Endothelial cell of hepatic sinusoid (primary cell): ENCODE measurements around the gene NINJ2.
"Not testable (repeated sequence)": the region's sequence is repeated elsewhere in the genome, so short reads cannot be mapped to it uniquely, and the experiment has no call there.

ENCODE experiments used
- in situ Hi-C: cut with HindIII; loops from 2 replicates; pipeline ENCODE4 v1.10.0; 2017; ENCODE audit warnings: low sequenced_read_pairs

NINJ2 gene

GRCh38 chr12:643475-644302, 19.6 kb downstream of the NINJ2 start:
- in situ Hi-C loops, result no loop called here

DNA sequence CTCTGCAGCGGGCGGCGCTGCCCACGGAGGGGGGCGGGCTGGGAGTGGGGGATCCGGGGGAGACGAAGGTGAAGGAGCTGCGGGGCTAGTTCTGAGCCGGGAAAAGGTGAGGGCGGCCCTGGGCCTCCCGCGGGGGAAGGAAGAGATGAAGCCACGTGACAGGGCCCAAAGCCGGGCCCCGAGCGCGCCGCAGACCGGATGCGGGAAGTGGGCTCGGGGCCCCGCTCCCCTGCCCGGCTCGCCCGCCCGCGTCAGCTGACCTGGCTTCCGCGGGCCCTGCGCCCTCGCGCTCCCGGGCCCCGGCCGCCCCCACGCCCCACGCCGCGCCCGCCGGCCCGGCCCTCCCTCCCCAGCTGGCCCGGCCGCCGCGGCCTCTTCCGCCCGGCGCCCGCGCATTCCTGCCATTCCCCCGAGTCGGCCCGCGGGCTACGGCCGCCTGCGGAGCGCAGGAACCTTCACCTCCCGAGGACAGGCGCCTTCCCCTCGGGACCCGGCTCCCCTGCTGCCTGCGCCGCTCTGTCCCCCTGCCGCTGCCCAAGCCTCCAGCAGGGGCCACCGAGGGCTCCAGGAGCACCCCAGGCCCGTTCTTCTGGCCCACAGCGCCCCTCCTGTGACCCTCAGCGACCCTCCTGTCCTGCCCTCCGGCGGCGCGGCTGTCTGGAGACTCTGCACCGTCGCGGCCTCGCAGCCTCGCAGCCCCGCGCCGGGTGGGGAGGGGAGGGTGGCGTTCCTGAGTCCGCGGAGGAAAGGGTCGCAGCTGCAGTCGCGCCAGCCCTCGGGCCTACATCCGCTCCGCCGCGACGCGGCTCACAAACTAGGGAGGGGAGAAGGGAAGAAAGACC, 20.4 kb downstream of the NINJ2 start:
- in situ Hi-C loops, result no loop called here

- in situ Hi-C loops, result not testable (repeated sequence)
Observed at GRCh38 chr12:641321-641720, 21.9 kb downstream of the NINJ2 start.

- in situ Hi-C loops, result no loop called here
Observed at GRCh38 chr12:640773-641172, 22.5 kb downstream of the NINJ2 start.

- in situ Hi-C loops, result no loop called here
Observed at GRCh38 chr12:639988-640387, 23.3 kb downstream of the NINJ2 start.

GRCh38 chr12:639566-639965, 23.7 kb downstream of the NINJ2 start:
- in situ Hi-C loops, result no loop called here

- in situ Hi-C loops, result no loop called here
Observed at GRCh38 chr12:638953-639557, 24.2 kb downstream of the NINJ2 start.

DNA sequence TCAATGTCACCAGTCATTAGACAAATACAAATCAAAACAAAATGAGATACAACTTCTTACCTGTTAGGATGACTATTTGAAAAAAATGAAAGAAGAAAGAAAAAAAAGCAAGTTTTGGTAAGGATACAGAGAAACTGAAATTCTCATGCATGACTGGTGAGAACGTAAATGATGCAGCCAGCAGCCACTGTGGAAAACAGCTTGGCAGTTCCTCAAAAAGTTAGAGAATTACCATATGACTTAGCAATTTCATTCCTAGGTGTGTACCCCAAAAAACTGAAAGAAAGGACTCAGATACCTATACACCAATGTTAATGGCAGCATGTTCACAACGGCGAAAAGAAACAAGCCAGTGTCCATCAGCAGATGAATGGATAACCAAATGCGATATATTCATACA, 26.6 kb downstream of the NINJ2 start:
- in situ Hi-C loops, result no loop called here

- in situ Hi-C loops, result no loop called here
Observed at GRCh38 chr12:633731-634130, 29.5 kb downstream of the NINJ2 start.

DNA sequence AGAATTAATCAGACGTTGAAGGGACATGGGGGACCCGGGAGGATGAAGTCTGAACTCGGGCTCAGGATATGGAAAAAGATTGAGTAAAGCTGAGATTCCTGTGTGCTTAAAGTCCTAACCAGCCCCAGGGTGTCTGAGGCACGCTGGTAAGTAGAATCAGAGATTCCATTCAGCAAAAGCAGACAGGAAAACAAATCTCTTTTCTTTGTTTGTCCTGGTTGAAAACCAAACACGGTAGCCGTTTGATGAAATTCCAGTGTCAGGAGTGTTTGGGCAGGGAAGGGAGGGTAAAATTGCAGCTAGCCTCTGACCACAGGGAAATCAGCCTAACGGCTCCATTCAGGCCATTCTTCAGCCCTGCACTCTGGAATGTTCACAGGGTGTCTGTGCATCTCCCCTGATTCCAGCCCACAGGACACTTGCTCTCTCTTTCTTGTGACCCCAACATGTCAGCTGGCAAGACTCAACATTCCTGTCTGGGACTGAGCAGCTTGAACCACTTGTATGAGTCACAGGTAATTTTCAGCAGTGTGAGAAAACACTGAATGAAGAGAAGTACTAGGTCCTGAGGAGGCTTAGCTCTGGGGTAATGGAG, 31.0 kb downstream of the NINJ2 start:
- in situ Hi-C loops, result no loop called here

DNA sequence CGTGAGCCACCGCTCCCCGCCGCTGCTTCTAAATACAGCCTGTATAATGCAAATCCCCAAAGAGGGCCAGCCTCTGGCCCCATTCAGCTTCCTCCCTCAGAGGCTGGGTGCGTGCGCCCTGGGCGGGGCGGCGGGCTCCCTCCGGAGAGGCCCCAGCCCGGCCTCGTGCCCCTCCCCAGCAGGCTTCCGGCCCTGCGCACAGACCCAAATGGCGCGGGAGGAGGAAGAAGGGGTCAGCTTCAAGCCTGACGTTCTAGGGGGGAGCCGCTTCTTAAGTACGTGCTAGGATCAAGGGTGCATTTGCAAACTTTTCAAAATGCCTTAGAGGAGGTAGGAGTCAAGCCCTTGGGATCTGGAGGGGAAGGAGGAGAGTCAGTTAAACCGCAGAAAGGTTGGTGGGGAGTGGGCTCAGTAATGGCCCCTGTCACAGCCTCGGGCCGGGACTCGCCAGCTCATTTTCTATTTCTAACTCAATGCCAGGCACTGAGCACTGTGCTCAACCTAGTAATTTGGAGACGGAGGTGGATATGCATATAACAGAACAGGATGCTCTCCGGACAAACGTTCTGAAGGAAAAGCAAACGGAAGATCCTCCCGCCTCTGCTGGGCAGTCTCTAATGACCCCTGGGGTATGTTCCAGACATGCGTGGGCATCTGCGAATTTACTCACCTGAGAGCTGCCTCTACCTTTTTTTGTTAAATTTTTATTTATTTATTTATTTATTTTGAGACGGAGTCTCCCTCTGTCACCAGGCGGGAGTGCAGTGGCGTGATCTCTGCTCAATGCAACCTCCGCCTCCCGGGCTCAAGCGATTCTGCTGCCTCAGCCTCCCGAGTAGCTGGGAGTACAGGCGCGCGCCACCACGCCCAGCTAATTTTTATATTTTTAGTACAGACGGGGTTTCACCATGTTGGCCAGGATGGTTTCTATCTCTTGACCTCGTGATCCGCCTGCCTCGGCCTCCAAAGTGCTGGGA, 32.3 kb downstream of the NINJ2 start:
- in situ Hi-C loops, result no loop called here

DNA sequence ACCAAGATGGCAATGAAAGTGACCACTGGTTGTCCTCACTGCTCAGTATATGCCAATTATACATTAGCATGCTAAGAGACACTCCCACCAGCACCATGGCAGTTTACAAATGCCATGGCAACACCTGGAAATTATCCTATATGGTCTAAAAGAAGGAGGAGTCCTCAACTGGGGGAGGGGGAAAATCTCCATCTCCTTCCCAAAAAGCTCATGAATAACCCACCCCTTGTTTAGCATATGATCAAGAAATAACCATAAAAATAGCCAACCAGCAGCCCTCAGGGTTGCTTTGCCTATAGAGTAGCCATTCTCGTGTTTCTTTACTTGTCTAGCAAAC, 34.5 kb downstream of the NINJ2 start:
- in situ Hi-C loops, result loop anchor here (5.0 kb wide), 1 partner anchor 49 kb away; no protein-coding TSS in a partner anchor

DNA sequence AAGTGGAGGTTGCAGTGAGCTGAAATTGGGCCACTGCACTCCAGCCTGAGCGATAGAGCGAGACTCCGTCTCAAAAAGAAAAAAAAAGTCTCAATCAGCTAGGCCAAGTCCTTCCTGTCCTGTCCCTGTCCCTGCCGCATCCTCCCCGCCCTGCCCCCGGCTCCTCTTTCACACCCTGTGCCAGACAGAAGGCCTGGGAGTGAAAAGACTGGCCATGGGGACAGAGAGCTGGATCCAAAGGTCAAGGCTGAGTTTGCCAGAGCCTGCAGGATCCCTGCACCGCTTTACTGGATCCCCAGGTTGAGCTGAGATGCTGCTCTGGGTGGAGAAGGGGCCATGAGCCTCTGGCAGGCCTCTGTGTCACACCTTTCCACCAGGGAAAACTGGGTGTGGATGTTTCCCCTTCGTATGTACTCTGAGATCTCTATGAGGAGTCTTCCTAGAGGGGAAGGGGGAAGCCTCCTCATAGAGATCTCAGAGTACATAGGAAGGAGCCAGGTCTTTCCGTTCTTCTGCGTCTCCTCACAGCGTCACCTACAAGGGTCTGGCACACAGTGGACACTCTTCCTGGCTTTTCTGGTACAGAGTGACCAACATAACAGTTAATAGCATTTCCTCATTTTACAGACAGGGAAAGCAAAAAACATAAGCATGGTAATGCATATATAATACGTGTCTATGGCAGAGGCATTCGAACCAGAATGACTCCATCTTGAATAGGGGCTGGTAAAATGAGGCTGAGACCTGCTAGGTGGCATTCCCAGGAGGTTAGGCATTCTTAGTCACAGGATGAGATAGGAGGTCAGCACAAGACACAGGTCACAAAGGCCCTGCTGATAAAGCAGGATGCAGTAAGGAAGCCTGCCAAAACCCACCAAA, 35.1 kb downstream of the NINJ2 start:
- in situ Hi-C loops, result loop anchor here (5.0 kb wide), 1 partner anchor 49 kb away; no protein-coding TSS in a partner anchor

DNA sequence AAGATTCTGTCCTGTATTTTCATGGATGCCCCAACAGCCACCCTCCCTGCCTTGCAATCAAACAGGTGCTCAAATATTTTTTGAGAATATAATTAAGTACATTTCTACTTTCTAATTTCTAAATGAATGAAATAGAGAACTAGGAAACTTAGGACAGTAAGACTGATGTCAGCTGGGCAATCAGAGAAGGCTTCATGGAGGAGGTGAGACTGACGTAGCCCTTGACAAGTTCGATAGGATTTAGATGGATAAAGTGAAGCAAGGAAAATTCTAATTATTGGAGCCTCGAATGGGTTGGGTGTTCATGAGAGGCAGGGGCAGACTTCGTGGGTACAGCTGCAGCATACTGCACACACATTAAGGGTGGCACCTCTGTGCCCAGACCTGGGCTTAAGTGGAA, 36.0 kb downstream of the NINJ2 start:
- in situ Hi-C loops, result loop anchor here (5.0 kb wide), 1 partner anchor 50 kb away; no protein-coding TSS in a partner anchor

DNA sequence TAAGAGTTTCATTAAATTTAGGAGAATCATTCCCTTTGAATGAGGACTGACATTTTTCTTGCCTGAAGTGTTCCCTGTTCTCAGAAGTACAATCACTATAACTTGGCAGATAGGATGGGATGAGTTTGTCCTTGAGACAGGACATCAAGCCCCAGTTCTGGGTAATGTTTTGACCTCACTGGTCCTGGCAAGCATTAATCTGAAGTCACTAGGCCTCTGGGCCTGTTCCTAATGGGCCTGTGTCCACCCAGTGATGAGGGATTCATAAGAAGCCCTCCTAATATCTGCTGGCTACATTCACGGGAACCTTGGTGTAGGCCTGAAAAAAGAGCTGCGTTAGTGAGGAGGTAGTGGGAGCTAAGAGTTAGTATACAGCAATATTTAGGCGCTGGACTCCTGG, 37.2 kb downstream of the NINJ2 start:
- in situ Hi-C loops, result loop anchor here (5.0 kb wide), 1 partner anchor 51 kb away; no protein-coding TSS in a partner anchor

DNA sequence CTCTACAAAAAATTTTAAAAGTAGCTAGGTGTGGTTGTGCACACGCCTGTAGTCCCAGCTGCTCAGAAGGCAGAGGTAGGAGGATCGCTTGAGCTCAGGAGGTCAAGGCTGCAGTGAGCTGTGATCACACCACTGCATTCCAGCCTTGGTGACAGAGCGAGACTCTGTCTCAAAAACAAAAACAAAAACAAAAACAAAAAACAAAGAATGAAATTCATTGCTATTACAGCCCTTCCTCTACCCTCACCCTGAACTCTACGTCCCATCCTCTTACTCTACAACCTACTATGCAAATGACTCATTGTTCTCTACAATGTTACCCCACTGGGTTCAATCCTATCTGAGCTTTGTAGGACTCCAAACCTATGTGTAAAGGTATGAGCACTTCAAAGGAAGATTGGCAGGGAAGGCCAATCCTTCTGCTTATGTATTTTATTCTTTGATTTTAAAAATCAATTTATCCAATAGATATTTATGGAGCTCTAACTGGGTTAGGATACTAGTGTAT, 39.3 kb downstream of the NINJ2 start:
- in situ Hi-C loops, result no loop called here

- in situ Hi-C loops, result no loop called here
Observed at GRCh38 chr12:623172-623864, 39.9 kb downstream of the NINJ2 start.

DNA sequence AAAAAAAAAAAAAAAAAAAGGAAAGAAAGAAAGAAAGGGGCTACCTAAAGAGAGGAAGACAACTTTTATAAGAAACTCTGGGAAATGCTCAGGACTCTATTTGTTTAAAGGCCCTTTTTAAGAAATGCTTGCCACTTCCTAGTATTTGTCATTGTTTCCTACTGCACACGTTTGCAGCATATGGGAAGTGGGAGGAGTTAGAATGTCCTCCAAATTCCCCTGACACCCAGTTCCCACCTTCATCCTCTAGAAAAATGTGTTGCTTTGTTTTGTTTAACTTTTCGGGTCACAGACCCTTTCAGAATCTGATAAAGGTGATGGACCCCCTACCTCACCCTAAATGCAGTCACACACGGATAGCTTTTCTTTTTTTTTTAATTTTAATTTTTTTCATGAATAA, 40.8 kb downstream of the NINJ2 start:
- in situ Hi-C loops, result no loop called here
